H1 (cell line): ENCODE measurements around the gene GALNT17. TPM values are rescaled to one million over a fixed set of nuclear protein-coding genes. Genes with fewer than 3 reads are reported as not detected.

Source experiments
- EGR1 ChIP-seq: IDR thresholded peaks from 2 replicates; pipeline ENCODE4 v1.6.1; 2011; ENCODE audit warnings: low read depth, low read length, borderline replicate concordance
- EZH2 ChIP-seq: fragments of 200-600 bp; sonication (generic); IDR thresholded peaks from 2 replicates; pipeline ENCODE4 v1.7.1; 2012; ENCODE audit warnings: low read depth, mild to moderate bottlenecking, moderate library complexity, low read length, inconsistent platforms; ENCODE audit not compliant: severe bottlenecking
- HDAC6 ChIP-seq: IDR thresholded peaks from one replicate; pipeline ENCODE4 v1.7.1; 2012; ENCODE audit warnings: low read depth, mild to moderate bottlenecking, inconsistent platforms, low read length, moderate library complexity
- polyA plus RNA-seq, 7 experiments: library from polyadenylated mRNA; depleted of rRNA in 3 of 7; stranded (reverse) in 5 of 7; unstranded in 2 of 7; fragments of >200 nt in 5 of 7; fragments of 200-250 nt in 2 of 7; gene quantifications; 1 replicate in 5 of 7; 2 replicates in 1 of 7; 4 replicates in 1 of 7; pipeline versions ENCODE4 v1.2.1 to v1.2.3, GENCODE V29; 2011 to 2013; ENCODE audit warnings: missing spikeins in 2 of 7, mixed read lengths in 2 of 7
- total RNA-seq: library from RNA; stranded (reverse); fragmentation: NEBNext Ultra II Directional; extraction: Animal tissue kit (Norgen Biotek cat#: 25700); gene quantifications from 2 replicates; pipeline ENCODE4 v1.2.1, GENCODE V29; 2021

Gene GALNT17
- total and polyA plus RNA-seq, 2 of the 8 experiments (the other 6 are each of a cell fraction or from before 2014, with no cell fraction given): 37.7 to 47.0 TPM

DNA sequence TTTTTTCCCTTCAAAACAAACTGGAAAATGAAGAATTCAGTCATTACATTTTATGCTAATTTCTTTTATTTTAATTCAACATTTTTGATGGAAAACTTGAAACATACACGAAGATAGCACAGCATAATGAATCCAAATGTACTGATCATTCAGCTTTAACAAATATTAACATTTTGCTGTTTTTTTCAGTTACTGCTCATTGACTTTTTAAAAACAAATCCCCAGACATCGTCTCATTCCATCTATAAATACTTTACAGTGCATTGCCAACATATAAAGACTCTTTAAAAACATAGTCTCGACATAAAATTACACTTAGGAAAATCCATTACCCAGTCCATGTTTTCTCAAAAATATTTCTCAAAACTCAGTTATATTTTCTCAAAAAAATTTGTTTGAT lies 452.3 kb downstream of the GALNT17 start (continued):
- TF ChIP-seq EGR1: no peak
- no peak for TF ChIP-seq HDAC6
- no peak for TF ChIP-seq EZH2
